GM12864 (cell line): ENCODE measurements around the gene PPP1R12B.
"Not testable (repeated sequence)": the region's sequence is repeated elsewhere in the genome, so short reads cannot be mapped to it uniquely, and the experiment has no call there.

ENCODE experiments used
- DNase-seq: peaks from one replicate; pipeline ENCODE4 v3.0.0-alpha.2; 2011; ENCODE audit warnings: low read depth
- H3K4me3 ChIP-seq: 2 replicates; pipeline ENCODE4 v1.5.1; 2011; ENCODE audit warnings: mild to moderate bottlenecking, low read depth, low read length, control low read depth
- CTCF ChIP-seq: IDR thresholded peaks from 2 replicates; pipeline ENCODE4 v1.5.1; 2011; ENCODE audit warnings: low read depth, mild to moderate bottlenecking, moderate library complexity, low read length, control low read depth, inconsistent platforms; ENCODE audit errors: missing control alignments

Gene PPP1R12B

GRCh38 chr1:202349206-202349928 is 868 bp downstream of the PPP1R12B start:
- TF ChIP-seq CTCF: no peak
- peak overlapping the region; percentile 89 for H3K4me3 ChIP-seq
- no peak for DNase-seq

- no peak for DNase-seq
- no peak overlapping the region for H3K4me3 ChIP-seq
- TF ChIP-seq CTCF: no peak
Measured at GRCh38 chr1:202351725-202352124, 3.2 kb downstream of the PPP1R12B start.

GRCh38 chr1:202352583-202353197 is 4.2 kb downstream of the PPP1R12B start:
- not testable (repeated sequence) for H3K4me3 ChIP-seq, DNase-seq

- DNase-seq: no peak
- H3K4me3 ChIP-seq: no peak overlapping the region
- TF ChIP-seq CTCF: no peak
Measured at GRCh38 chr1:202355944-202356553, 7.5 kb downstream of the PPP1R12B start.

GRCh38 chr1:202357506-202357905 is 9.0 kb downstream of the PPP1R12B start:
- DNase-seq: no peak
- no peak overlapping the region for H3K4me3 ChIP-seq
- TF ChIP-seq CTCF: no peak

GRCh38 chr1:202361224-202361623 is 12.7 kb downstream of the PPP1R12B start:
- DNase-seq: no peak
- no peak for TF ChIP-seq CTCF
- H3K4me3 ChIP-seq: no peak overlapping the region

GRCh38 chr1:202361701-202362100 is 13.2 kb downstream of the PPP1R12B start:
- H3K4me3 ChIP-seq: no peak overlapping the region
- TF ChIP-seq CTCF: no peak
- DNase-seq: no peak
